Keratinocyte (primary cell): ENCODE measurements around the gene TANK. TPM values are rescaled to one million over a fixed set of nuclear protein-coding genes. Genes with fewer than 3 reads are reported as not detected.

ENCODE experiments used
- DNase-seq: peaks from one replicate; pipeline ENCODE4 v3.0.0-alpha.2; 2011; ENCODE audit warnings: low read depth, missing footprints, low spot score
- FAIRE-seq: peaks from 2 replicates; lab custom pipeline; 2011; peaks lifted over from hg19 to GRCh38; lab: Jason Lieb, UNC
- H2AFZ ChIP-seq: 2 replicates; pipeline ENCODE4 v1.6.0; 2012; ENCODE audit warnings: low read length, control low read depth, inconsistent platforms; ENCODE audit not compliant: control insufficient read depth
- H3K27ac ChIP-seq: 2 replicates; pipeline ENCODE4 v1.5.1; 2011; ENCODE audit warnings: low read length; ENCODE audit not compliant: control insufficient read depth, insufficient read depth
- H3K27me3 ChIP-seq: 3 replicates; pipeline ENCODE4 v1.6.0; 2011; ENCODE audit warnings: low read length; ENCODE audit not compliant: control insufficient read depth, insufficient read depth; ENCODE audit errors: extremely low read depth
- H3K36me3 ChIP-seq, 2 experiments: 2 replicates in 1 of 2; 3 replicates in 1 of 2; pipeline ENCODE4 v1.5.1; 2011; ENCODE audit warnings: low read length in 2 of 2, mild to moderate bottlenecking in 1 of 2; ENCODE audit not compliant: control insufficient read depth in 2 of 2, insufficient read depth in 2 of 2; ENCODE audit errors: extremely low read depth in 1 of 2
- H3K4me1 ChIP-seq: 3 replicates; pipeline ENCODE4 v1.5.1; 2011; ENCODE audit warnings: low read length; ENCODE audit not compliant: control insufficient read depth, insufficient read depth; ENCODE audit errors: extremely low read depth
- H3K4me2 ChIP-seq: 3 replicates; pipeline ENCODE4 v1.6.0; 2011; ENCODE audit warnings: low read depth, low read length; ENCODE audit not compliant: control insufficient read depth, insufficient read depth; ENCODE audit errors: extremely low read depth
- H3K4me3 ChIP-seq, 3 experiments: fragments of 200-600 bp in 1 of 3; sonication (generic) in 1 of 3; 2 replicates in 2 of 3; 3 replicates in 1 of 3; pipeline ENCODE4 v1.5.1; 2011 to 2016; ENCODE audit warnings: low read length in 3 of 3, mild to moderate bottlenecking in 3 of 3, control low read depth in 2 of 3, inconsistent platforms in 1 of 3, low read depth in 1 of 3, mixed read lengths in 1 of 3, mixed run types in 1 of 3, moderate library complexity in 1 of 3; ENCODE audit not compliant: control insufficient read depth in 2 of 3, insufficient read depth in 2 of 3; ENCODE audit errors: extremely low read depth in 1 of 3
- H3K79me2 ChIP-seq: 2 replicates; pipeline ENCODE4 v1.6.0; 2012; ENCODE audit warnings: low read length; ENCODE audit not compliant: control insufficient read depth, insufficient read depth
- H3K9ac ChIP-seq: 3 replicates; pipeline ENCODE4 v1.6.0; 2011; ENCODE audit warnings: low read length; ENCODE audit not compliant: control insufficient read depth, insufficient read depth; ENCODE audit errors: extremely low read depth
- H3K9me1 ChIP-seq: 3 replicates; pipeline ENCODE4 v1.6.0; 2011; ENCODE audit warnings: low read length; ENCODE audit not compliant: control insufficient read depth, insufficient read depth; ENCODE audit errors: extremely low read depth
- H3K9me3 ChIP-seq: 2 replicates; pipeline ENCODE4 v1.5.1; 2012; ENCODE audit warnings: low read depth, low read length; ENCODE audit not compliant: control insufficient read depth
- H4K20me1 ChIP-seq: 3 replicates; pipeline ENCODE4 v1.6.0; 2011; ENCODE audit warnings: low read length; ENCODE audit not compliant: control insufficient read depth, insufficient read depth; ENCODE audit errors: extremely low read depth
- CTCF ChIP-seq, 3 experiments: IDR thresholded peaks in 1 of 3; conservative IDR thresholded peaks in 1 of 3; optimal IDR thresholded peaks in 1 of 3; 2 replicates in 2 of 3; 3 replicates in 1 of 3; pipeline versions ENCODE3 to v1.5.1; 2011; ENCODE audit warnings: low read length in 3 of 3, mild to moderate bottlenecking in 3 of 3, moderate library complexity in 2 of 3, control low read depth in 1 of 3, inconsistent platforms in 1 of 3; ENCODE audit not compliant: insufficient read depth in 2 of 3; ENCODE audit errors: extremely low read depth in 1 of 3
- EZH2 ChIP-seq: IDR thresholded peaks from one replicate; pipeline ENCODE4 v1.6.1; 2012; ENCODE audit warnings: inconsistent platforms, mild to moderate bottlenecking, low read length, moderate library complexity
- dilution Hi-C: fragments of 300-500 bp; cut with MboI; formaldehyde crosslinking; loops from one replicate; pipeline ENCODE4 v1.7.0; 2020; ENCODE audit warnings: low sequenced_read_pairs; ENCODE audit not compliant: extremely low pct_ligation_motif_present
- polyA plus RNA-seq, 5 experiments: library from polyadenylated mRNA; depleted of rRNA in 3 of 5; stranded (reverse) in 3 of 5; stranded (forward) in 1 of 5; unstranded in 1 of 5; fragments of >200 nt; gene quantifications; 1 replicate in 1 of 5; 2 replicates in 3 of 5; 3 replicates in 1 of 5; pipeline versions ENCODE4 v1.2.1 to v1.2.3, GENCODE V29; 2011 to 2012; ENCODE audit warnings: missing spikeins in 2 of 5, low read depth in 1 of 5, low replicate concordance in 1 of 5

The TANK gene
- polyA plus RNA-seq, 1 donor (not counting 4 experiments of a cell fraction or from before 2014, with no cell fraction given): 47.2 TPM

- no peak overlapping the region for H3K27ac ChIP-seq
Observed at GRCh38 chr2:161136696-161137324, 23.4 kb upstream of the TANK start.

GRCh38 chr2:161138429-161138828 lies 21.8 kb upstream of the TANK start:
- Histone ChIP-seq H3K27me3 (no peaks in the 10 kb centered on the region), H3K9me1 (no peaks in the 10 kb centered on the region), H3K79me2 (no peaks in the 10 kb centered on the region), H3K4me2 (no peak overlapping the region), H4K20me1 (no peaks in the 10 kb centered on the region), H3K4me1 (peaks cover 8% of the 10 kb centered on the region), H2AFZ (no peak overlapping the region), H3K9me3 (no peaks in the 10 kb centered on the region), H3K27ac (no peak overlapping the region), H3K4me3 (no peak overlapping the region), H3K36me3 (no peaks in the 10 kb centered on the region), H3K9ac (no peak overlapping the region)
- no peak for TF ChIP-seq CTCF (optimal IDR thresholded peaks at IDR 0.05 in 1 of 3, IDR thresholded peaks at IDR 0.05 in 1 of 3, conservative IDR thresholded peaks at IDR 0.05 in 1 of 3; ENCODE audit: extremely low read depth in 1 of 3, insufficient read depth in 2 of 3, low read length in 3 of 3)
- no peak for TF ChIP-seq EZH2
- FAIRE-seq (no peak), DNase-seq (no peak)
- dilution Hi-C loops: no loop called here

More at GRCh38 chr2:161136696-161137324, 23.4 kb upstream of the TANK start:
- DNase-seq (no peak), FAIRE-seq (no peak)
- Histone ChIP-seq H3K27me3 (no peaks in the 10 kb centered on the region), H4K20me1 (no peaks in the 10 kb centered on the region), H3K79me2 (no peaks in the 10 kb centered on the region), H3K4me3 (no peak overlapping the region), H3K9me1 (no peaks in the 10 kb centered on the region), H3K36me3 (no peaks in the 10 kb centered on the region), H3K4me1 (peaks cover 8% of the 10 kb centered on the region), H3K9ac (no peak overlapping the region), H2AFZ (peak overlapping the region; percentile 75), H3K9me3 (no peaks in the 10 kb centered on the region), H3K4me2 (no peak overlapping the region)
- dilution Hi-C loops: no loop called here
- TF ChIP-seq CTCF (optimal IDR thresholded peaks at IDR 0.05 in 1 of 3, IDR thresholded peaks at IDR 0.05 in 1 of 3, conservative IDR thresholded peaks at IDR 0.05 in 1 of 3; ENCODE audit: extremely low read depth in 1 of 3, insufficient read depth in 2 of 3, low read length in 3 of 3) (no peak), EZH2 (no peak)
